Endothelial cell of umbilical vein (primary cell): ENCODE measurements around the gene POLR2E.

ENCODE experiments used
- CTCF ChIP-seq, 2 donors: IDR thresholded peaks; 1 replicate in 1 of 2; 2 replicates in 1 of 2; pipeline ENCODE4 v1.5.1; 2011; ENCODE audit warnings: low read length in 2 of 2, mild to moderate bottlenecking in 2 of 2, moderate library complexity in 2 of 2, control low read depth in 1 of 2, inconsistent platforms in 1 of 2, low read depth in 1 of 2; ENCODE audit not compliant: insufficient read depth in 1 of 2; ENCODE audit errors: extremely low read depth in 1 of 2
- POLR2AphosphoS5 ChIP-seq: IDR thresholded peaks from 2 replicates; pipeline ENCODE4 v1.6.1; 2012; ENCODE audit warnings: low read depth, mild to moderate bottlenecking, control low read depth, low read length, moderate library complexity; ENCODE audit not compliant: insufficient read depth

- TF ChIP-seq POLR2AphosphoS5 (no peak), CTCF (IDR thresholded peaks at IDR 0.05; ENCODE audit: extremely low read depth in 1 of 2, insufficient read depth in 1 of 2, low read depth in 1 of 2, low read length in 2 of 2) (no peak)
These were observed 4.2 kb downstream of the POLR2E start for GRCh38 chr19:1090731-1091543.
